H1 (cell line): ENCODE measurements around the gene TERC. TPM values are rescaled to one million over a fixed set of nuclear protein-coding genes. Genes with fewer than 3 reads are reported as not detected.

Experiments
- CTCF ChIA-PET: fragments of 300-600 bp; sonication (Branson Sonifier 250); formaldehyde crosslinking; loops from one replicate; lab custom pipeline; 2021; ENCODE audit not compliant: partially characterized antibody; lab: Charles Lee
- POLR2A ChIA-PET: fragments of 300-600 bp; sonication (Branson Sonifier 250); formaldehyde crosslinking; loops from one replicate; lab custom pipeline; 2021; ENCODE audit warnings: inconsistent platforms; ENCODE audit not compliant: partially characterized antibody; lab: Charles Lee
- DNase-seq, 2 experiments: peaks; one replicate each; pipeline versions ENCODE4 v3.0.0 to v3.0.0-alpha.2; 2010 to 2022; ENCODE audit warnings: low spot score in 2 of 2, low read depth in 1 of 2, mixed read lengths in 1 of 2
- FAIRE-seq: peaks from 2 replicates; lab custom pipeline; 2011; peaks lifted over from hg19 to GRCh38; lab: Jason Lieb, UNC
- H2AFZ ChIP-seq: 2 replicates; pipeline ENCODE4 v1.8.1; 2012; ENCODE audit warnings: low read length, inconsistent platforms
- H2AK5ac ChIP-seq: 2 replicates; pipeline ENCODE4 v1.6.1; 2013; ENCODE audit warnings: low read depth, low read length
- H2BK120ac ChIP-seq: replicated peaks from 2 replicates; pipeline ENCODE3; 2013; ENCODE audit warnings: low read depth, low read length, inconsistent platforms
- H2BK12ac ChIP-seq: 2 replicates; pipeline ENCODE4 v1.6.1; 2013; ENCODE audit warnings: low read depth, low read length
- H2BK15ac ChIP-seq: 2 replicates; pipeline ENCODE4 v1.6.1; 2013; ENCODE audit warnings: low read length
- H2BK20ac ChIP-seq: 2 replicates; pipeline ENCODE4 v1.6.1; 2013; ENCODE audit warnings: low read length
- H2BK5ac ChIP-seq: 2 replicates; pipeline ENCODE4 v1.6.1; 2013; ENCODE audit warnings: low read depth, low read length
- H3K14ac ChIP-seq: 2 replicates; pipeline ENCODE4 v1.6.1; 2013; ENCODE audit warnings: inconsistent platforms; ENCODE audit not compliant: insufficient read length
- H3K18ac ChIP-seq: 2 replicates; pipeline ENCODE4 v1.6.1; 2013; ENCODE audit warnings: low read length; ENCODE audit errors: extremely low read depth
- H3K23ac ChIP-seq: 2 replicates; pipeline ENCODE4 v1.6.1; 2013; ENCODE audit warnings: inconsistent platforms; ENCODE audit not compliant: insufficient read length
- H3K23me2 ChIP-seq: 2 replicates; pipeline ENCODE4 v1.6.1; 2013; ENCODE audit warnings: low read depth, low read length
- H3K27ac ChIP-seq: 2 replicates; pipeline ENCODE4 v1.6.1; 2011; ENCODE audit warnings: low read depth, low read length, inconsistent platforms
- H3K27me3 ChIP-seq, 4 experiments: replicated peaks in 1 of 4; 1 replicate in 1 of 4; 2 replicates in 3 of 4; pipeline versions ENCODE4 v1.6.1 to v1.8.1; 2011 to 2013; ENCODE audit warnings: low read length in 3 of 4, mild to moderate bottlenecking in 3 of 4, inconsistent platforms in 2 of 4, mixed read lengths in 2 of 4, moderate library complexity in 1 of 4; ENCODE audit not compliant: control insufficient read depth in 3 of 4, insufficient read depth in 3 of 4; ENCODE audit errors: extremely low read depth in 1 of 4
- H3K36me3 ChIP-seq, 4 experiments: 2 replicates each; pipeline versions ENCODE4 v1.6.1 to v1.8.1; 2011 to 2013; ENCODE audit warnings: mild to moderate bottlenecking in 4 of 4, low read length in 3 of 4, moderate library complexity in 2 of 4, control low read depth in 1 of 4, inconsistent platforms in 1 of 4; ENCODE audit not compliant: insufficient read depth in 4 of 4, control insufficient read depth in 2 of 4
- H3K4ac ChIP-seq: replicated peaks from 2 replicates; pipeline ENCODE3; 2013; ENCODE audit warnings: low read length, low read depth, mixed read lengths, inconsistent platforms; ENCODE audit not compliant: insufficient read length
- H3K4me1 ChIP-seq, 4 experiments: replicated peaks in 1 of 4; 1 replicate in 1 of 4; 2 replicates in 3 of 4; pipeline versions ENCODE4 v1.6.1 to v1.8.1; 2011 to 2013; ENCODE audit warnings: low read length in 3 of 4, inconsistent platforms in 2 of 4, mixed read lengths in 1 of 4; ENCODE audit not compliant: insufficient read depth in 4 of 4, control insufficient read depth in 3 of 4
- H3K4me2 ChIP-seq, 2 experiments: 2 replicates each; pipeline versions ENCODE4 v1.6.1 to v1.8.1; 2011 to 2013; ENCODE audit warnings: low read depth in 2 of 2, low read length in 2 of 2, control low read depth in 1 of 2, inconsistent platforms in 1 of 2, mild to moderate bottlenecking in 1 of 2; ENCODE audit not compliant: insufficient read depth in 1 of 2
- H3K4me3 ChIP-seq, 4 experiments: fragments of 200-600, 300-600 bp in 1 of 4; sonication (generic), shearing (Covaris generic), sonication (Bioruptor Twin) in 1 of 4; 2 replicates each; pipeline versions ENCODE4 v1.5.1 to v1.8.1; 2011 to 2016; ENCODE audit warnings: low read length in 4 of 4, low read depth in 3 of 4, control low read depth in 2 of 4, inconsistent platforms in 2 of 4, mild to moderate bottlenecking in 2 of 4, mixed read lengths in 1 of 4, moderate library complexity in 1 of 4; ENCODE audit not compliant: insufficient read depth in 2 of 4; ENCODE audit errors: extremely low read depth in 1 of 4
- H3K56ac ChIP-seq: replicated peaks from 2 replicates; pipeline ENCODE3; 2013; ENCODE audit warnings: low read depth, mild to moderate bottlenecking, mixed read lengths, low read length, inconsistent platforms; ENCODE audit not compliant: insufficient read length
- H3K79me1 ChIP-seq: 2 replicates; pipeline ENCODE4 v1.6.1; 2013; ENCODE audit warnings: low read depth, low read length, control low read depth
- H3K79me2 ChIP-seq, 2 experiments: 2 replicates each; pipeline versions ENCODE4 v1.6.1 to v1.8.1; 2012 to 2013; ENCODE audit warnings: low read length in 2 of 2, mild to moderate bottlenecking in 2 of 2, inconsistent platforms in 1 of 2; ENCODE audit not compliant: insufficient read depth in 2 of 2, control insufficient read depth in 1 of 2
- H3K9ac ChIP-seq, 4 experiments: replicated peaks in 1 of 4; 1 replicate in 1 of 4; 2 replicates in 3 of 4; pipeline versions ENCODE4 v1.6.1 to v1.8.1; 2011 to 2013; ENCODE audit warnings: low read depth in 3 of 4, low read length in 3 of 4, control low read depth in 2 of 4, mild to moderate bottlenecking in 2 of 4, moderate library complexity in 2 of 4, inconsistent platforms in 1 of 4; ENCODE audit errors: extremely low read depth in 1 of 4
- H3K9me3 ChIP-seq, 2 experiments: 2 replicates each; pipeline versions ENCODE4 v1.6.1 to v1.8.1; 2012 to 2013; ENCODE audit warnings: mild to moderate bottlenecking in 2 of 2, moderate library complexity in 2 of 2, control low read depth in 1 of 2, inconsistent platforms in 1 of 2, low read depth in 1 of 2, low read length in 1 of 2, mixed read lengths in 1 of 2; ENCODE audit not compliant: insufficient read depth in 2 of 2
- H4K20me1 ChIP-seq, 2 experiments: replicated peaks in 1 of 2; 2 replicates each; pipeline versions ENCODE3 to v1.8.1; 2011 to 2013; ENCODE audit warnings: inconsistent platforms in 2 of 2, low read length in 2 of 2, mild to moderate bottlenecking in 1 of 2; ENCODE audit not compliant: insufficient read depth in 2 of 2, control insufficient read depth in 1 of 2
- H4K5ac ChIP-seq: 2 replicates; pipeline ENCODE4 v1.6.1; 2013; ENCODE audit warnings: low read length, low read depth, mixed read lengths, inconsistent platforms; ENCODE audit not compliant: insufficient read length
- H4K8ac ChIP-seq: 2 replicates; pipeline ENCODE4 v1.8.0; 2013; ENCODE audit warnings: mild to moderate bottlenecking, moderate library complexity, low read length, inconsistent platforms; ENCODE audit not compliant: insufficient read depth; ENCODE audit errors: extremely low read depth
- H4K91ac ChIP-seq: replicated peaks from 2 replicates; pipeline ENCODE3; 2013; ENCODE audit warnings: low read length, mixed read lengths, inconsistent platforms; ENCODE audit not compliant: insufficient read length
- BACH1 ChIP-seq: IDR thresholded peaks from 2 replicates; pipeline ENCODE4 v1.6.1; 2012; ENCODE audit warnings: low read length, improper control_type of control experiment
- CHD1 ChIP-seq: IDR thresholded peaks from 2 replicates; pipeline ENCODE4 v1.6.1; 2012; ENCODE audit warnings: low read depth, low read length, improper control_type of control experiment
- EP300 ChIP-seq, 2 experiments: IDR thresholded peaks; 1 replicate in 1 of 2; 2 replicates in 1 of 2; pipeline ENCODE4 v1.6.1; 2011 to 2012; ENCODE audit warnings: low read depth in 2 of 2, low read length in 2 of 2, mild to moderate bottlenecking in 2 of 2, borderline replicate concordance in 1 of 2, inconsistent platforms in 1 of 2, moderate library complexity in 1 of 2
- GTF2F1 ChIP-seq: IDR thresholded peaks from 2 replicates; pipeline ENCODE4 v1.6.1; 2012; ENCODE audit warnings: low read depth, low read length, improper control_type of control experiment, borderline replicate concordance
- JUN ChIP-seq: IDR thresholded peaks from 2 replicates; pipeline ENCODE4 v1.6.1; 2011; ENCODE audit warnings: low read depth, mild to moderate bottlenecking, improper control_type of control experiment, low read length
- JUND ChIP-seq: IDR thresholded peaks from 2 replicates; pipeline ENCODE4 v1.6.1; 2011; ENCODE audit warnings: mild to moderate bottlenecking, improper control_type of control experiment, low read length
- POLR2A ChIP-seq, 2 experiments: IDR thresholded peaks; 1 replicate in 1 of 2; 2 replicates in 1 of 2; pipeline ENCODE4 v1.6.1; 2011; ENCODE audit warnings: low read depth in 2 of 2, low read length in 2 of 2, mild to moderate bottlenecking in 2 of 2; ENCODE audit errors: control extremely low read depth in 1 of 2
- POLR2AphosphoS5 ChIP-seq: IDR thresholded peaks from 2 replicates; pipeline ENCODE4 v1.6.1; 2011; ENCODE audit warnings: low read depth, low read length
- RXRA ChIP-seq: IDR thresholded peaks from 2 replicates; pipeline ENCODE4 v1.6.1; 2011; ENCODE audit warnings: low read depth, mild to moderate bottlenecking, low read length, moderate library complexity; ENCODE audit not compliant: insufficient read depth
- SAP30 ChIP-seq: fragments of 300-600 bp; sonication (generic); IDR thresholded peaks from 2 replicates; pipeline ENCODE4 v1.7.1; 2012; ENCODE audit warnings: low read length, moderate library complexity, mild to moderate bottlenecking, inconsistent platforms; ENCODE audit not compliant: insufficient read depth, insufficient replicate concordance
- SIX5 ChIP-seq: IDR thresholded peaks from 2 replicates; pipeline ENCODE4 v1.6.1; 2011; ENCODE audit warnings: mild to moderate bottlenecking, low read depth, low read length
- TAF7 ChIP-seq: optimal IDR thresholded peaks from 2 replicates; pipeline ENCODE3; 2011; ENCODE audit warnings: low read depth, mild to moderate bottlenecking, inconsistent platforms, low read length, moderate library complexity, borderline replicate concordance
- TCF12 ChIP-seq: IDR thresholded peaks from 2 replicates; pipeline ENCODE4 v1.6.1; 2011; ENCODE audit warnings: low read depth, mild to moderate bottlenecking, low read length
- TEAD4 ChIP-seq: IDR thresholded peaks from 2 replicates; pipeline ENCODE4 v1.6.1; 2012; ENCODE audit warnings: low read depth, low read length, inconsistent platforms, mixed read lengths
- ZNF274 ChIP-seq: IDR thresholded peaks from 2 replicates; pipeline ENCODE4 v1.7.0; 2012; ENCODE audit warnings: low read length, borderline replicate concordance; ENCODE audit errors: extremely low read depth
- WGBS, 2 experiments: shearing (Covaris generic) in 1 of 2; methylation state at CpG; one replicate each; pipeline versions ENCODE4 v1.1.6 to v1.1.7; 2013 to 2015; ENCODE audit warnings: low lambda C conversion rate in 2 of 2, mixed read lengths in 2 of 2, inconsistent platforms in 1 of 2, low coverage in 1 of 2, missing lambda C conversion rate in 1 of 2; ENCODE audit not compliant: insufficient replicate concordance in 2 of 2, insufficient coverage in 1 of 2, insufficient read length in 1 of 2; ENCODE audit errors: extremely low coverage in 1 of 2, missing lambda C conversion rate in 1 of 2; 5-methylcytosine and 5-hydroxymethylcytosine counted together
- polyA plus RNA-seq, 7 experiments: library from polyadenylated mRNA; depleted of rRNA in 3 of 7; stranded (reverse) in 5 of 7; unstranded in 2 of 7; fragments of >200 nt in 5 of 7; fragments of 200-250 nt in 2 of 7; gene quantifications; 1 replicate in 5 of 7; 2 replicates in 1 of 7; 4 replicates in 1 of 7; pipeline versions ENCODE4 v1.2.1 to v1.2.3, GENCODE V29; 2011 to 2013; ENCODE audit warnings: missing spikeins in 2 of 7, mixed read lengths in 2 of 7
- total RNA-seq: library from RNA; stranded (reverse); fragmentation: NEBNext Ultra II Directional; extraction: Animal tissue kit (Norgen Biotek cat#: 25700); gene quantifications from 2 replicates; pipeline ENCODE4 v1.2.1, GENCODE V29; 2021
- TF ChIP-seq, protein P1 (sequence below): IDR thresholded peaks from 2 replicates; pipeline ENCODE4 v1.6.1; 2012; ENCODE audit warnings: inconsistent platforms

Gene TERC
- total and polyA plus RNA-seq, 2 of the 8 experiments (the other 6 are each of a cell fraction or from before 2014, with no cell fraction given), result 2.3 to 17.0 TPM

DNA sequence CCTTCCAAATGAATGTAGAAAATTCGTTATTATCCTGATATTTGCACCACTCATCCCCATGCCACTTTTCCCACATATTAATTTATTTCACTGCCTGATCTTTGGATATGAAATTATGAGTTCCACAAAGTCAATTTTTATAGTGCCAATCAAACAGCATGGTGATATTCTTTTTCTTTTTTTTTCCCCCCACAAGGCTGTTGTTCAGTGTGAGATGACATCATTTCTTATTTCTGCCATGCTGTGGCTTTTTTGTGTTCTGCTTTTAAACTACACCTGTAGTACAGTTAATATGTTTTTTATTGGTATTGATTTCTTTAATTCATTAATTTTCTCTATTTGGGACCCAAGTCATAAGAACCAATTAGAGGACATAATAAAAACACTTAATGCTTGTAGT, 22.9 kb upstream of the TERC start:
- H3K4me3 ChIP-seq, result no peak overlapping the region
- 80% methylated on average over 1 of the region's 1 CpG; no CpG with 5 or more reads in 1 of the 2 experiments for WGBS, 2 experiments
- H4K91ac ChIP-seq, result no peak overlapping the region
- no peak overlapping the region for H3K23ac ChIP-seq
- H3K9me3 ChIP-seq, result no peaks in the 10 kb centered on the region
- no peak overlapping the region for H2BK15ac ChIP-seq
- H3K79me2 ChIP-seq, result no peaks in the 10 kb centered on the region
- H3K18ac ChIP-seq, result no peak overlapping the region
- DNase-seq (no peak), FAIRE-seq (no peak)
- H3K4me1 ChIP-seq, result no peaks in the 10 kb centered on the region
- no peak overlapping the region for H3K56ac ChIP-seq
- no peak overlapping the region for H3K4ac ChIP-seq
- H4K20me1 ChIP-seq, result no peaks in the 10 kb centered on the region
- no peaks in the 10 kb centered on the region for H3K23me2 ChIP-seq
- H2BK20ac ChIP-seq, result no peak overlapping the region
- H3K79me1 ChIP-seq, result no peaks in the 10 kb centered on the region
- H2BK120ac ChIP-seq, result no peak overlapping the region
- H2BK5ac ChIP-seq, result no peak overlapping the region
- no peak overlapping the region for H2BK12ac ChIP-seq
- H3K27ac ChIP-seq, result no peak overlapping the region
- no peak overlapping the region for H4K5ac ChIP-seq
- no peak overlapping the region for H3K14ac ChIP-seq
- H3K36me3 ChIP-seq, result peaks cover 0 to 59% (median 22%) of the 10 kb centered on the region in 4 experiments; a peak in 4 of 8 replicates
- H4K8ac ChIP-seq, result no peak overlapping the region
- ChIA-PET CTCF (no interaction called here), POLR2A (no interaction called here)
- no peak overlapping the region for H2AK5ac ChIP-seq
- no peak overlapping the region for H3K9ac ChIP-seq
- no peaks in the 10 kb centered on the region for H3K27me3 ChIP-seq
- no peak overlapping the region for H2AFZ ChIP-seq
- H3K4me2 ChIP-seq, result no peak overlapping the region
- TF ChIP-seq RXRA (no peak), BACH1 (no peak), POLR2A (IDR thresholded peaks at IDR 0.05; ENCODE audit: control extremely low read depth in 1 of 2, low read depth in 2 of 2, low read length in 2 of 2) (no peak), EP300 (IDR thresholded peaks at IDR 0.05; ENCODE audit: borderline replicate concordance in 1 of 2, low read depth in 2 of 2, low read length in 2 of 2) (no peak), SIX5 (no peak), TCF12 (no peak), POLR2AphosphoS5 (no peak), CHD1 (no peak), JUN (no peak), JUND (no peak), TAF7 (no peak), TEAD4 (no peak), ZNF274 (no peak), SAP30 (no peak), GTF2F1 (no peak)
- TF ChIP-seq, protein P1, sequence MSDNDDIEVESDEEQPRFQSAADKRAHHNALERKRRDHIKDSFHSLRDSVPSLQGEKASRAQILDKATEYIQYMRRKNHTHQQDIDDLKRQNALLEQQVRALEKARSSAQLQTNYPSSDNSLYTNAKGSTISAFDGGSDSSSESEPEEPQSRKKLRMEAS, result no peak
